GM18951 (cell line): ENCODE measurements around the gene NRARP.

Source experiments
- POLR2A ChIP-seq: IDR thresholded peaks from 4 replicates; pipeline ENCODE4 v1.6.1; 2011; ENCODE audit warnings: mild to moderate bottlenecking; ENCODE audit not compliant: insufficient read length, insufficient read depth; ENCODE audit errors: extremely low read depth
- in situ Hi-C: fragments of 300-500 bp; cut with MboI; formaldehyde crosslinking; loops from one replicate; pipeline ENCODE4 v1.12.0; 2022; ENCODE audit warnings: low sequenced_read_pairs, mixed read lengths, inconsistent platforms; ENCODE audit not compliant: unreplicated experiment

Gene NRARP

DNA sequence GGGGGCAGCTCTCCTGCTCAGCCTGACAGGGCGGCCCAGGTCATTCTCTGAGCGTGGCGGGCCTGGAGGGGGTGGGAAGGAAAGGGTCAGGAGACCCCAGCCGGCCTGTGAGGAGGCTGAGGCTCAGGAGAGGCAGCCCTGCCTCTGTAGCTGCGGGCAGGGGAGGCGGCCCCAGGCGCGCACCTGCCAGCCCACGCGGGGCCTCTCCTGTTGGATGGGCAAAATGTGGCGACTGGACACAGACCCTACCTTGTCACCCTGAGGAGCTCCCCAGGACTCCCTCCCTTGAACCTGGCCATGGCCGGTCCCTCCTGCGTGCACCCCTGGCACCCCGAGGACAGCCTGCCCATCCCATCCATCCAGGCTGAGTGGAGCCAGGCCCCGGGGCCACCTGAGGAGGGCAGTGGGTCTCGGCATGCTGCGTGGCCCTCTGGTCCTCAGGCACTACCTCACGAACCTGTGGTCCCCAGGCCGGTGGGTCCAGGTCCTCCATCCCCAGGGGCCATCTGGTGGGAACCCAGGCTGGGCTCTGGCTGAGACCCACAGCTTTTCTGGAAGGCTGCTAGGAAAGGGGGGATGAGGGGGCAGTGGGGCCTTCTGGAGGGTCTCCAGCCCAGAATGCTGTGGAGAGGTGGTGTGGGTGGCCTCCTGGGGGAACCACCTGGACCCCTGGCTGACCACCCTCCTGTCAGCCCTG lies 15.1 kb upstream of the NRARP start:
- TF ChIP-seq POLR2A = no peak
- in situ Hi-C loops = no loop called here

DNA sequence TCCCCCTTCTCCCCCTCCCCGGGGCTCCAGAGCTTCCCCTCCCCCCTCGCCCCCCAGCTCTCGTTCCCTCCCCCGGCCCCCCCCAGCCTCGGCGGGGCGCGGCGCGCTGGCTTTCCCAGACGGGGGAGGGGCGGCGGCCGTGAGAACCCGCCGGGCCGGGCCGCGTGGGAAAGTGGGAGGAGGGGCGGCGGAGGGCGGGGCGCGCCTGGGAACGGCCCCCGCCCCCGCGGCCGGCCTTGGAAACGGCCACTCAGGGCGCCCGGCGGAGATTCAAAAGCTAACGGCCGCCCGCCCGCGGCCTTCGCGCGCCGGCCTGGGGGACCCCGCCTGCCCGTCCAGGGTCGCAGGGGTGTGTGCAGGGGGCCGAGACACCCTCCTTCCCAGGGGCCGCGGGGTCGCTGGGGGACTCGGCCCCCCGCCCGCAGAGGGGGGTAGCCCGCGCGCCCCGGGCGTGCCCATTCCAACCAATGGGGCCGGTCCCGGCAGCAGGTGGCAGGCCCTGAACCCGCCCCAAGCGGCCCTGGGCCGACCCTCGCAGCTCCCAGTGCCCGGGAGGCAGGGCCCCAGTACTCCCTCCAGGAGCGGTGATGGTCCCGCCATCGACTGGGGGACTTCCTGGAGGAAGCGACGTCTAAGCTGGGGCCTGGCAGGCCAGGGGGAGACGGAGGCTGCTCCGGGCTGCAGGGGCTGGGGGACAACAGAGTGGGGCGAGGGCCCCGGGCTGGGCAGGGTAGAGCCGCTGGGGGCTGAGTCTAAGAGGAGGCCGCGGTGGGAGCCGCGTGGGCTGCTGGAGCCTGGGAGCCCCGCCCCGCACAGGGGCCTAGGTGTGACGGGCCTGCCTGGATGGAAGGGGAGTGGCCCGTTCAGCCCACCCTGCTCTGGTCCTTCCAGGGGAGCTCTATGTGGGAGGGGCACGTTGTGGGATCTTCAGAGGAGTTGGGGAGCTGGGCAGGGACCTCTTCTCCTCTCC lies 14.2 kb upstream of the NRARP start:
- peak; percentile 39 for TF ChIP-seq POLR2A
- in situ Hi-C loops = no loop called here

DNA sequence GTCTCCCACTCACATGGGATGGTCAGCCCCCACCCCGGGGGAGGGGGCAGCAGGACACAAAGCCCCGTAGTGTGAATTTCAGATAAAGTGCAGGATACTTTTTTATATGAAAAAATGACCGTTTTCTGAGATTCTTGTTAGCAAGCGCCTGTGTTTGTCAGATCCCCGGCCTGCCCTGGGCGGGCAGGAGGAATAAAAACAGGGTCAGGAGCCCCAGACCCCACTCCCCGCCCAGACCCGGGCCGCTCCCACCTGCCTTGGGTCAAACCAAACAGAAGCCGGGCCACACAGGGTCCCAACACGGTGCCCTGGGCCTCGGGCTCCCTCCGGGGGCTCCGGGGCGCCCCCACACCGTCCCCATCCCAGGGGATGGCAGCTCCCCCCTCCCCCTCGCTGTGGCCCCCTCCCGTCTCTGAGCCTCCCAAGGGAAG lies 13.5 kb upstream of the NRARP start:
- in situ Hi-C loops = no loop called here
- no peak for TF ChIP-seq POLR2A

DNA sequence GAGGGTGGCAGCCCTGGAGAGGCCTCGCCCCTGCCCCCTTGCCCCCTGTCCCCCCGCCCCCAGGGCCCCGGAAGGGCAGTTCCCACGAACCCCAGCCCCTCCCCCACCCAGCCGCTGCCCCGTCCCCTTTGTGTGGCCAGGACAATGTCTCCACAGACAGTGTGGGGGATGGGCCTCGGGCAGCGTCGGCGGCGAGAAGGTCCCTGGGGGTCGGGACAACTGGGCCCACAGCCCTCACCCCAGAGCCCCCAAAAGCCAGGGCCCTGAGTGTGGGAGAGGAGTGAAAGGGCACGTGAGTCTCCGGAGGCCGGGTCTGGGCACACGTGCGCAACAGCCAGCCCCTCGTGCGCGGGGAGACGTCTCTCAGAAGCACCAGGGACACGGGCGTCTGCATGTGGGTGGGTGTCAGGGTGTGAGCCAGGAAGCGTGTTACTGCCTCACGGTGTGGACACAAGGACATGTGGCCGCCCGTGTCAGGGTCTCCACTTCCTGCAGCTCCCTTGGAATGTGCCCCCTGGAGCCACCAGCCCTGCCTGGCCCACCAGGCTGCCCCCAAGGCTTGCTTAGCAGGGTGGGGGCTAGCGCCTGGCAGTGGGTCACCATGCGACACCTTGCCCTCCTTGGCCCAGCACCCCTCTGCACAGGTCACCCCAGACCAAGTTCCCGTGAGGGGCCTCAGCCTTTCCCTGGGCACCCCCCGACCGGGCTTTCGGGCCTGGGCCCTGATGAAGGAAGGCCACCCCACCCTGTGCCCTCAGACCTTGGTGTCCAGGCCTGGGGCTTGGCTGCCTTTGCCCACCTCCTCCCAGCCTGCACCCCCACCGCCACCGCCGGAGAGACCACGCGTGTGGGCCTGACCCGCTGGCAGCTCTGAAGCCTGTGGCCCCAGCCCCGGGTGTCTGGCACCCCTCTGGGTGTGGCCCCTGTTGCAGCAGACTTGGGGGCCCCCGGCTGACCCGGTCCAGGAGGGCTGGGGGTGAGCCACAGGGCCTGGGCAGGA lies 12.8 kb upstream of the NRARP start:
- in situ Hi-C loops = no loop called here
- no peak for TF ChIP-seq POLR2A

DNA sequence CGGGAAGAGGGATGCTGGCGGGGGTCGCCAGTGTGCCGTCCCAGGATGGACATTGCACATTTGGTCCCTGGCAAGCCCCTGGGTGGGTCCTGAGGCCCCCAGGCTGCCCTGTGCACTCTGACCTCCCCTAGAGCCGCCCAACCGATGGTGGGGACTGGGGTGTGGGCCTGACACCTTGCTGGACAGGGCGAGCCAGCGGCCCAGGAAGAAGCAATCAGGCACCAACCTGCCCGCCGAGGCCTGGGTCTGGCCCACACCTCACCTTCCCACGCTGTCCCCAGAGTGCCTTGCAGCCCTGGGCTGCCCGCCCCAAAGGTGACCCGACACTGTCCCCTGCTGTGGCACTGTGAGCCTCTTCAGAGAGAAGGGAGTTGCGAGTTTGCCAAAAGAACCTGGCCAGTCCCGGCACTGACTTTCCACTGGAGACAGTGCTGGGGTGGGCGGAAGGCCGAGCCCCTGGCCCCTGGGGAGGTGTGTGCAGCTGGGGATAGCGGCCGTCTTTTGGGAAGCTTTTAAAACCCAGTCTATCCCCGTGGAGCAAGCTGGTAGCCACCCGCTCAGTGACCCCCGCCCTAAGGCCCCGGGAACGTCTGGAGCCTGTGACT lies 12.0 kb upstream of the NRARP start:
- no peak for TF ChIP-seq POLR2A
- in situ Hi-C loops = no loop called here

DNA sequence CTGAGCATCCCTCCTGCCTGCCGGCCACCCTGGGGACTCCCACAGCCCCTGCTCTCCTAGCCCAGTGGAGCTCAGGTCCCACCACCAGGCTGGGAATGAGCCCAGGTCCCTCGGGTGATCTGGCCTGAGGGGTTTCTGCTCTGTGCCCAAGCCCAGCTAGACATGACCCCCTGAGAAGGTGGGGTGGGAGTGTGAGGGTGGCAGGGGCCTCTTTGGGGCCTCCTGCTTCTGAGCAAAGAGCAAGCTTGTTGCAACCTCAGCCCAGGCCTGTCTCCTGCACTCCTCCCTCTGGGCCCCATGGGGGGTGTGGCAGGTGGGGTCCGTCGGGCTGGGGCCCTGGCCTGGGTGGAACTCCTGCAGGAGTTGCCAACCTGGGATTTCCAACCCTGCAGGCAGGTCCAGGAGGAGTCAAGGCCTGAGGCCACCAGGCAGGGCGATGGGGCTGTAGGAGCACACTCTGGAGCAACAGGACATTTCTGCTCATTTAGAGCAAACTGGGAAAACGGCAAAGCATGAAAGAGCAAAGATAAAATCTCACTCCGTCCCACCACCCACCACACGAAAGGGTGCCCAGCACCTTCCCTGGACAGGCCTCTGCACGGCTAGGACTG lies 11.4 kb upstream of the NRARP start:
- in situ Hi-C loops = no loop called here
- TF ChIP-seq POLR2A = no peak

DNA sequence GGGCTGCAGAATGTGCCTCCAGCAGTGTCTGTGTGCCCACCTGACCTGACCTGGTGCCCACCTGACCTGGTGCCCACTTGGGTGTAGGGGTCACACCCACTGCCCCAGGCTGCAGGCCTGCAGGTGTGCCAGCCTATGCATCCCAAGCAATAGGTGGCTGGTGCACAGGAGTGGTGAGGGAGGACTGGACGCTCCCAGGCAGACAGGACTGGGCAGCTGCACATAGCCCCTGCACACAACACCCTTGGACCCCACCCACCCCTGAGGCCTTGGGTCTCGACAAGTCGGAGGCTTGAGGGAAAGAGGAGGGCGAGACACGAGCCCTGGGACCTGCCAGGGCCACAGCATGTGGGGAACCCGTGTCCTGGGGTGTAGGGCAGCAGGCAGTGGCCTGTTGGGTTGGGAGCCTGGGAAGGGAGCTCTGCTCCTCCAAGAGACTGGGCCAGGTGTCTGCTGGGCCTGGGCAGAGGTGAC lies 10.8 kb upstream of the NRARP start:
- in situ Hi-C loops = no loop called here
- no peak for TF ChIP-seq POLR2A

DNA sequence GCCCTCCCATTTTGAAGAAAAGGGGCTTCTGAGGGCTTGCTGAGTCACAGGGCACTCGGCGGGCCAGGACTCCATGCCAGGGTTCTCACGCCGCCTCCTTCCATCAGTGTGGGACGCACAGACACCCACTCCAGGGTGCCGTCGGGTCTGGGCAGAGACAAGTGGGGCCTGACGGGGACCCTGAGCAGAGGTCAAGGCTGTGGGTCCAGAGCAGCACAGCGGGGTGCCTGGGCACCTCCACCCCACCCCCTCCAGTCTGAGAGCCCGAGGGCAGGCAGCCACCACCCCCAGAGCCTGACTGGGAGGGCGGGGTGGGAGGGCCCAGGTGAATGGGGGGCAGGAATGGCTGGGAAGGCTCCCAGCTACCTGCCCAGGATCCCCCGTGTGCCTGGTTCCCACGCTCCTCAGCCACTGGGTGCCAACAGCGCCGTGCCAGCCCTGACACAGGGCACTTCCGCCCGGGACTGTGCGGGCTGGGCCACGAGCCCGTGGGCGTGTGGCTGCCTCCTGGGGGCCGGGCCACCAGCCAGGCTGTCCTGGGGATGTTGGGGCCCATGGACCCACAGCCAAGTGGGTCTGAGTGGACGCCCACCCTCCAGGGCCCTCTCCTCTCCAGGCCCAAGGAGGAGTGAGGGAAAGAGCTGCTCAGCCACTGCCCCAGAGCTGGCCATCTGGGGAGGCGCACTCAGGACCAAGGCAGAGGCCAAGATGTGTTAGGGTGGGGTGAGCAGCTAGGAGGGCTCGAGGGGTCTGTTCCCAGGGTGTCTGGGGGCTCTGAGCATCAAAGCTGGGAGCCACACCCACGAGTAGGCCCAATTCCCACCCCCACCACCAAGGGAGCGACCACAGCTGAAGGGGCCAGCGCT lies 10.1 kb upstream of the NRARP start:
- TF ChIP-seq POLR2A = no peak
- in situ Hi-C loops = no loop called here

DNA sequence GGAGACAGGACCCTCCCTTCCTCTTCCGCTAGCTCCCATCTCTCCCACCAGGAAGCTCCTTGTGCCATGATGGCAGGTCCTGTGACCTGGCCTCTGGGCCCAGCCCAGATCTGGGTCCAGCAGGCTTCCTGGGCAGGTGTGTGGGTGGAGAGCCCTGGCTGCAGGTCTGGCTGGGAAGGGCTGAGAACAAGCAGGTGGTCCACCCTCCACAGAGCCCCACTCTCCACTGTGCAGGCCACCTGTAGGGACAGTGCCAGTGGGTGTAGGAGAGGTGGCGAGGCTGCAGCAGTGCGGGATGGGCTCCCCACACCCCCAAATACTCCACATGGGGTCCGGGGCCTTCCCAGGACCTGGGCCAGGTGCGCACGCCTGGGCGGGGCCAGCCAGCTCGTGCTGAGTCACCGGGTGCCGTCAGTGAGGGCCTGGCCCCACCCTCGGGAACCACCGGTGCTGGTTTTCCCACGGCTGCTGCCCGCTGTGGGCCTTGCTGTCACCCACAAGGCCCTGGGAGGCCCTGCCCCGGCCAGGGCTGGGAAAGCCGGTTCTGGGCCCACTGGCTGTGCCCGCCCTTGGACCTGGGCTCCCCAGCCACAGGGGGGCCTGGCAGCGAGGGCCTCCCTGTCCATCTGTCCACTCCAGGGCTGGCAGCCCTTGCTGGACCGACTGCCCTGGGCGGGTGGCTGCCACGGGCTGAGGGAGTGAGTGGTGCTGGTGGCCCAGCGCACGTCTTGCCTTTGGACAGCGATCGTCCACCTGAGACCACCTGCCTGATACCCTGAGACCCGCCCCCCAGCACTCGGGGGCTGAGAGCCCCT lies 9.3 kb upstream of the NRARP start:
- TF ChIP-seq POLR2A = no peak
- in situ Hi-C loops = no loop called here
